ENCODE data around the gene SIAH3. TPM values are rescaled to one million over a fixed set of nuclear protein-coding genes. Genes with fewer than 3 reads are reported as not detected.

Gene SIAH3
- total and polyA plus RNA-seq, 10 of the 15 experiments (the other 5 are each of a cell fraction or from before 2014, with no cell fraction given) = not detected

DNA sequence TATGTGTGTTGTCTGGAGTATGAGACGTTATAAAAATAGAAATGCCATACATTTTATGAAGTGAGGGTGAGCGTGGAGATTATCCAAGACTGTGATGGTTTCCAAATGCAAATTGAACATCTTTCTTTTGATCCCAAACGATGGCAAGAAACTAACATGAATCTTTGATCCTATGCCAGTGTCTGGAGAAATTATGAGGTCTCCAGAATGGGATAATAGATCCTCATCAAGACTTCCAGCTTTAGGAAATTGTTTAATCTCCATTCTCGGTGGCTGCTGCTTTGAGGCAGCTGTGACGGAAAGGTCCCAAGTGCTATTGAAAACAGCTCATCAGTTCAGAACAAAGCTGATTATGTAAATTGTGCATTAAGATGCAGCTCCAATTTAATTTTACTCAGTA, 118.6 kb downstream of the SIAH3 start:
- Histone ChIP-seq H3K9ac (ENCODE audit: control insufficient read depth, insufficient read depth, low read length) (no peak overlapping the region), H4K20me1 (ENCODE audit: control insufficient read depth, insufficient read depth) (no peaks in the 10 kb centered on the region), H3K36me3 (ENCODE audit: control insufficient read depth in 2 of 2, insufficient read depth in 2 of 2, low read length in 1 of 2) (no peaks in the 10 kb centered on the region), H3K4me2 (ENCODE audit: control insufficient read depth, insufficient read depth) (no peak overlapping the region), H2AFZ (ENCODE audit: control insufficient read depth, low read depth, low read length) (no peak overlapping the region), H3K9me3 (replicated peaks; ENCODE audit: control insufficient read depth, insufficient read depth, low read length) (no peaks in the 10 kb centered on the region), H3K4me1 (ENCODE audit: control insufficient read depth, insufficient read depth, low read length) (no peaks in the 10 kb centered on the region), H3K4me3 (no peak overlapping the region), H3K27ac (ENCODE audit: control insufficient read depth, insufficient read depth) (no peak overlapping the region), H3K27me3 (replicated peaks in 1 of 2; ENCODE audit: control insufficient read depth in 2 of 2, insufficient read depth in 2 of 2, low read length in 1 of 2) (no peaks in the 10 kb centered on the region; a peak in 1 of 4 replicates), H3K79me2 (ENCODE audit: control insufficient read depth, insufficient read depth, low read length) (no peaks in the 10 kb centered on the region)
- intact Hi-C loops (cut with micrococcal nuclease; ENCODE audit: unreplicated experiment) = no loop called here
- BruUV-seq (replicated peaks) = no TSS peak
- WGBS (ENCODE audit: insufficient coverage, insufficient replicate concordance, low lambda C conversion rate, missing lambda C conversion rate) = 38% methylated on average over 5 of the region's 5 CpGs
- FAIRE-seq (no peak), ATAC-seq (no peak), DNase-seq (ENCODE audit: low read depth, low spot score) (no peak)
- CTCF ChIA-PET = interaction anchor here (0.7 to 2.9 kb wide), 6 partner anchors 9 to 109 kb away, joined by 3 to 19 read pairs (median 4); no protein-coding TSS in a partner anchor
- SMC1A ChIA-PET (ENCODE audit: uncharacterized antibody, unreplicated experiment) = interaction anchor here (0.7 to 1.6 kb wide), 6 partner anchors 15 to 525 kb away, joined by 3 to 5 read pairs (median 4); no protein-coding TSS in a partner anchor
- POLR2A ChIA-PET = no interaction called here
- RAD21 ChIA-PET (ENCODE audit: unreplicated experiment) = no interaction called here
- in situ Hi-C loops (cut with MboI) = loop anchor here (5.0 kb wide), 1 partner anchor 216 kb away; no protein-coding TSS in a partner anchor
- TF ChIP-seq ZNF274 (IDR thresholded peaks at IDR 0.05; ENCODE audit: insufficient read depth, insufficient read length) (no peak), POLR2A (IDR thresholded peaks at IDR 0.05; ENCODE audit: low read depth, low read length) (no peak), POLR2AphosphoS2 (IDR thresholded peaks at IDR 0.05; ENCODE audit: low read depth, low read length) (no peak), JUND (IDR thresholded peaks at IDR 0.05; ENCODE audit: low read depth, low read length) (no peak), CHD2 (IDR thresholded peaks at IDR 0.05; ENCODE audit: borderline replicate concordance, low read depth, low read length) (no peak), ZBED1 (IDR thresholded peaks at IDR 0.05; ENCODE audit: borderline replicate concordance) (no peak), CEBPB (IDR thresholded peaks at IDR 0.05; ENCODE audit: borderline replicate concordance in 1 of 2, low read depth in 2 of 2, low read length in 2 of 2) (no peak), DPF2 (IDR thresholded peaks at IDR 0.05) (no peak), TCF12 (IDR thresholded peaks at IDR 0.05; ENCODE audit: low read depth, low read length) (no peak), PAX8 (IDR thresholded peaks at IDR 0.05) (no peak), SP1 (IDR thresholded peaks at IDR 0.05; ENCODE audit: low read depth, low read length) (no peak), BMI1 (IDR thresholded peaks at IDR 0.05; ENCODE audit: borderline replicate concordance) (no peak)
- TF ChIP-seq, protein P1, sequence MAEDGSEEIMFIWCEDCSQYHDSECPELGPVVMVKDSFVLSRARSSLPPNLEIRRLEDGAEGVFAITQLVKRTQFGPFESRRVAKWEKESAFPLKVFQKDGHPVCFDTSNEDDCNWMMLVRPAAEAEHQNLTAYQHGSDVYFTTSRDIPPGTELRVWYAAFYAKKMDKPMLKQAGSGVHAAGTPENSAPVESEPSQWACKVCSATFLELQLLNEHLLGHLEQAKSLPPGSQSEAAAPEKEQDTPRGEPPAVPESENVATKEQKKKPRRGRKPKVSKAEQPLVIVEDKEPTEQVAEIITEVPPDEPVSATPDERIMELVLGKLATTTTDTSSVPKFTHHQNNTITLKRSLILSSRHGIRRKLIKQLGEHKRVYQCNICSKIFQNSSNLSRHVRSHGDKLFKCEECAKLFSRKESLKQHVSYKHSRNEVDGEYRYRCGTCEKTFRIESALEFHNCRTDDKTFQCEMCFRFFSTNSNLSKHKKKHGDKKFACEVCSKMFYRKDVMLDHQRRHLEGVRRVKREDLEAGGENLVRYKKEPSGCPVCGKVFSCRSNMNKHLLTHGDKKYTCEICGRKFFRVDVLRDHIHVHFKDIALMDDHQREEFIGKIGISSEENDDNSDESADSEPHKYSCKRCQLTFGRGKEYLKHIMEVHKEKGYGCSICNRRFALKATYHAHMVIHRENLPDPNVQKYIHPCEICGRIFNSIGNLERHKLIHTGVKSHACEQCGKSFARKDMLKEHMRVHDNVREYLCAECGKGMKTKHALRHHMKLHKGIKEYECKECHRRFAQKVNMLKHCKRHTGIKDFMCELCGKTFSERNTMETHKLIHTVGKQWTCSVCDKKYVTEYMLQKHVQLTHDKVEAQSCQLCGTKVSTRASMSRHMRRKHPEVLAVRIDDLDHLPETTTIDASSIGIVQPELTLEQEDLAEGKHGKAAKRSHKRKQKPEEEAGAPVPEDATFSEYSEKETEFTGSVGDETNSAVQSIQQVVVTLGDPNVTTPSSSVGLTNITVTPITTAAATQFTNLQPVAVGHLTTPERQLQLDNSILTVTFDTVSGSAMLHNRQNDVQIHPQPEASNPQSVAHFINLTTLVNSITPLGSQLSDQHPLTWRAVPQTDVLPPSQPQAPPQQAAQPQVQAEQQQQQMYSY (CRISPR knock-in tag; IDR thresholded peaks at IDR 0.05) = no peak
- TF ChIP-seq, protein P2, sequence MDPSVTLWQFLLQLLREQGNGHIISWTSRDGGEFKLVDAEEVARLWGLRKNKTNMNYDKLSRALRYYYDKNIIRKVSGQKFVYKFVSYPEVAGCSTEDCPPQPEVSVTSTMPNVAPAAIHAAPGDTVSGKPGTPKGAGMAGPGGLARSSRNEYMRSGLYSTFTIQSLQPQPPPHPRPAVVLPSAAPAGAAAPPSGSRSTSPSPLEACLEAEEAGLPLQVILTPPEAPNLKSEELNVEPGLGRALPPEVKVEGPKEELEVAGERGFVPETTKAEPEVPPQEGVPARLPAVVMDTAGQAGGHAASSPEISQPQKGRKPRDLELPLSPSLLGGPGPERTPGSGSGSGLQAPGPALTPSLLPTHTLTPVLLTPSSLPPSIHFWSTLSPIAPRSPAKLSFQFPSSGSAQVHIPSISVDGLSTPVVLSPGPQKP (IDR thresholded peaks at IDR 0.05; ENCODE audit: low read depth, low read length) = no peak
- TF ChIP-seq, protein P3, sequence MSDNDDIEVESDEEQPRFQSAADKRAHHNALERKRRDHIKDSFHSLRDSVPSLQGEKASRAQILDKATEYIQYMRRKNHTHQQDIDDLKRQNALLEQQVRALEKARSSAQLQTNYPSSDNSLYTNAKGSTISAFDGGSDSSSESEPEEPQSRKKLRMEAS (IDR thresholded peaks at IDR 0.05; ENCODE audit: low read depth, low read length) = no peak
- TF ChIP-seq, protein P4, sequence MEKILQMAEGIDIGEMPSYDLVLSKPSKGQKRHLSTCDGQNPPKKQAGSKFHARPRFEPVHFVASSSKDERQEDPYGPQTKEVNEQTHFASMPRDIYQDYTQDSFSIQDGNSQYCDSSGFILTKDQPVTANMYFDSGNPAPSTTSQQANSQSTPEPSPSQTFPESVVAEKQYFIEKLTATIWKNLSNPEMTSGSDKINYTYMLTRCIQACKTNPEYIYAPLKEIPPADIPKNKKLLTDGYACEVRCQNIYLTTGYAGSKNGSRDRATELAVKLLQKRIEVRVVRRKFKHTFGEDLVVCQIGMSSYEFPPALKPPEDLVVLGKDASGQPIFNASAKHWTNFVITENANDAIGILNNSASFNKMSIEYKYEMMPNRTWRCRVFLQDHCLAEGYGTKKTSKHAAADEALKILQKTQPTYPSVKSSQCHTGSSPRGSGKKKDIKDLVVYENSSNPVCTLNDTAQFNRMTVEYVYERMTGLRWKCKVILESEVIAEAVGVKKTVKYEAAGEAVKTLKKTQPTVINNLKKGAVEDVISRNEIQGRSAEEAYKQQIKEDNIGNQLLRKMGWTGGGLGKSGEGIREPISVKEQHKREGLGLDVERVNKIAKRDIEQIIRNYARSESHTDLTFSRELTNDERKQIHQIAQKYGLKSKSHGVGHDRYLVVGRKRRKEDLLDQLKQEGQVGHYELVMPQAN (conservative IDR thresholded peaks at IDR 0.05) = no peak

All from GM12878 (cell line).